GM18868 (cell line): ENCODE results near the gene SEC24A.
"Not testable (repeated sequence)": the region's sequence is repeated elsewhere in the genome, so short reads cannot be mapped to it uniquely, and the experiment has no call there.

Experiments used
- ATAC-seq: cut with Tn5 transposase; IDR thresholded peaks from one replicate; pipeline ENCODE4 v1.9.1; 2021; ENCODE audit warnings: mild to moderate bottlenecking, moderate library complexity; ENCODE audit not compliant: unreplicated experiment

Gene SEC24A

DNA sequence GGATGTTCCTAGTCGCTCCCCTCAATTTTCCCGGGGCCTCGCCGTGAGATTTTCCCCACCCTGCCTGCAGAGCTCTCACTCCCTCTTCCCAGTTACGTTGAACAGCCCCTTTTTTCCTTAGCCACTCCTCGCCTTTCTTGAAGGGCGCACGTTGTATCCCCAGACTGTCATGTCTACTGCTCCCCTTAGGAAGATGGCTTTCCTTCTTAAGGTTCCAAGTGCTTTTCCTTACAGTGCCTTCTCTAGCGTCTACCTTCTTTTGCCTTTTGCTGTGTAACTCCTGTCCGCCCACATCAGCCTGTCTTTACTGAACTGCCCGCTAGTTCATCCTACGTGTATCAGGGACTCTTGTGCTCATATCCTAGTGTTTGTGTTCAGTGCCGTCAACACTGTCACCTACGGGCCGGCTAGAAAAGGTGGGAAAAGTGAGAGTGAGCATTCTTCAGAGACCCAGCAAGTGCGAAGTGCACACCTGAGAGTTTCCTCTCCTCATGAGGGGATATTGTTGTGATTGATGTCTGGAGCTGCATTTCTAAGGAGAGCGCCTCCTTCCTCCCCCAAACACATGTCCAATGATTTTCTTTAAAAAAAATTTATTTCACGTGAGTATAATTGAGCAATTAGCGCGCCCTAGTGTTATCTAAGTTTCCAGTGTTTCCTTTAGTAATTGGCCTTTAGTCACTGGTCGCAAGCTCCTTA lies 90.5 kb downstream of the SEC24A start:
- no peak for ATAC-seq

DNA sequence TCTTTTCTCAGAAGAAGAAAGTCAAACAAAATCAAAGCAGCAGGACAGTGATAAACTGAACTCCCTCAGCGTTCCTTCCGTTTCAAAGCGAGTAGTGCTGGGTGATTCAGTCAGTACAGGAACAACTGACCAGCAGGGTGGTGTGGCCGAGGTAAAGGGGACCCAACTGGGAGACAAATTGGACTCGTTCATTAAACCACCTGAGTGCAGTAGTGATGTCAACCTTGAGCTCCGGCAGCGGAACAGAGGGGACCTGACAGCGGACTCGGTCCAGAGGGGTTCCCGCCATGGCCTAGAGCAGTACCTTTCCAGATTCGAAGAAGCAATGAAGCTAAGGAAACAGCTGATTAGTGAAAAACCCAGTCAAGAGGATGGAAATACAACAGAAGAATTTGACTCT lies 92.5 kb downstream of the SEC24A start:
- ATAC-seq = no peak

DNA sequence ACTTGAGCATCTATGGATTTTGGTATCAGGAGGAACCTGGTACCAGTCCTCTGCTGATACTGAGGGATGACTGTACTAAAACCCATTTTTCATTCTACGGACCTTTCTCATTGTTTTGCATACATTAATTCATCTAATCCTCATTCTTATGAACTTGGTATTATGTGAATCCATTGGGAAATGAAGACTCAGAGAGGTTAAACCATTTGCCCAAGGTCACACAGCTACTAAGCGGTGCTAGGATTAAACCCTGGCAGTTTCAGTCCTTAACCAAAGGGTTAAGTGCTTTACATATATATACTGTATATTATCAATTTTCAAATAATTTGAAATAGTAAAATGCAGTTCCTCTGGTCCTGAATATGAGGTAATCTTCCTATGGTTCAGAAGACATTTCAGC lies 93.5 kb downstream of the SEC24A start:
- no peak for ATAC-seq

DNA sequence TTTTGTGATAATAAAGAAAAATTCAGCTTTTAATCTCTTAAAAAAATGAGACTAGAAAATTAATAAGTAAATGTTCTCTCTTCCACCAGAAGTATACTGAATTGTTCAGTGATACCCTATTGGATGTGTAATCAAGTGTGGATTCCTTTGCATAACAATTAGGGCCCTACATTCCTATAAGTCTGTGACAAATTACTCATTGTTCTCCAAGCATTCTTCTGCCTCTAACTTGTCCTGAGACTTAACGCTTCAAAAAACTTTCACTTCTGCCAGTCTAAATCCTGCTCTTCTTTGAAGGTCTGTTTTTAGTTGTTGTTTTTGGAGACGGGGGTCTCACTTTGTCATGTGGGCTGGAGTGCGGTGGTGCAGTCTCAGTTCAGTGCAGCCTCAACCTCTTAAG lies 100.8 kb downstream of the SEC24A start:
- ATAC-seq = no peak

DNA sequence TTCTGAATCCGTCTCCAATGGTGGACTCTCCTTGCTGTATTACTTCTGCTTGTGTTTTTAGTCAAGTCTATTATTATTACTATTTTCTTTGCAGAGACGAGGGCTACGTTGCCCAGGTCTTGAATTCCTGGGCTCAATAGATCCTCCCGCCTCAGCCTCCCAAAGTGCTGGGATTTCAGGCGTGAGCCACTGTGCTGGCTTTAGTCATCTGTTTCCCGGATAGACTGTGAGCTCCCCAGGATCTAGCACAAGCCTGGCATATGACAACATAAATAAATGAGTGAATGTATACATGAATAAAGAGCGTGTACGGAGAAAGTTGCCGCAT lies 109.6 kb downstream of the SEC24A start:
- ATAC-seq = no peak

DNA sequence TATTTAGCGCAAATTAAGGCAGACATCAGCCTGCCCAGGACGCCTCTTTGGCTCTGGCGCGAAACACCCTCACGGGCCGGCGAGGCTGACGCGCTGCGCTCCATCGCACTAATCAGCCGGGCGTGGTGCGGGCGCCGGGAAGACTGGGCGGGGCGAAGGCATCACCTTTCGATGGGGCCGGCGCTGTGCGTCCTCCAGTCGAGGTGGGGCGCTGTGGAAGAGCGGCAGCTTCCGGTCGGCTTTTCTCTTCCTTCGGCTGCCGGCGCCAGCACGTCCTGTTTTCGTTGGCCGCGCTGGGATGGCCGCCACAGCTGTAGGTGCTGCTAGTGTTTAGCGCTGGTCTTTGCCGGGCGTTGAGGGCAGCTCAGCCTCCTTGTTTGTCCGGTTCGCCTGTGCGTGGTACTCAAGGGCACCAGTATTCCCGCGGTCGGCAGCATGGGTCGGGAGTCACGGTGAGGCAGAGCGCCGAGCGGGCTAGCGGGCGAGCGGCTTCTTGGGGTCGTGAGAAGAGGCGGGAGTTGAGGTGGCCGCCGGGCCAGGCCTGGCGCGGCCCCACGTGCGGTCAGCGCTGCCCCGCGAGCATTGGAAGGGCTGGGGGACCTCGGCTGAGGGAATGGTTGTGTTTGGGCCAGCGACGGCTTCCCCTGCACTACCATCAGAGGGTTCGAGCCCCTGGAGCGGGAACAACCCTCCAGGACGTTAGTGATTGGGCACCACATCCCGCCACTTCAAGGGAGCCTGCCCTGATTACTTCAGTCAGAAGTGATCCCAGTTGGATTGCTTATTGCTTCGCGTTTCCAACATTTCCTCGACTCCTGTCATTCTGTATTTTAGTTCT lies 110.1 kb downstream of the SEC24A start, which contains the start of gene DDX46:
Gene DDX46 (plus strand): TSS at position 276 of the 838 bp plus-strand sequence. CDS start 160 bp downstream, at position 436.
- peak; percentile 99 for ATAC-seq

DNA sequence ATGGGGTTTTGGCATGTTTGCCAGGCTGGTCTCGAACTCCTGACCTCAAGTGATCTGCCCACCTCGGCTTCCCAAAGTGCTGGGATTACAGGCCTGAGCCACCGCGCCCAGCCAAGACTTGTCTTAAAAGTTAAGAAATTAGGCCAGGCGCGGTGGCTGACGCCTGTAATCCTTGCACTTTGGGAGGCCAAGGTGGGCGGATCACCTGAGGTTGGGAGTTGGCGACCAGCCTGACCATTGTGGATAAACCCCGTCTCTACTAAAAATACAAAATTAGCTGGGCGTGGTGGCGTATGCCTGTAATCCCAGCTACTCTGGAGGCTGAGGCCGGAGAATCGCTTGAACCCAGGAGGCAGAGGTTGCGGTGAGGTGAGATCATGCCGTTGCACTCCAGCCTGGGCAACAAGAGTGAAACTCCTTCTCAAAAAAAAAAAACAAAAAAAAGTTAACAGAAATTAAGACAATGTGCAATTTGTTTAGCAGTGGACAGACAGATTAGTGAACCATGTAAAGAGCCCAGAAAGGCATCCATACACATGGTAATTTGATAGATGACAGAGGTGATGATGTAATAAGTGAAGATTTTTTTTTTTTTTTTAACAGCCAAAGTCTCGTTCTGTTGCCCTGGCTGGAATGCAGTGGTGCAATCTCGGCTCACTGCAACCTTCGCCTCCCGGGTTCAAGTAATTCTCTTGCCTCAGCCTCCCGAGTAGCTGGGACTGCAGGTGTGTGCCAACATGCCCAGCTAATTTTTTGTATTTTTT lies 119.1 kb downstream of the SEC24A start:
- ATAC-seq = not testable (repeated sequence)

DNA sequence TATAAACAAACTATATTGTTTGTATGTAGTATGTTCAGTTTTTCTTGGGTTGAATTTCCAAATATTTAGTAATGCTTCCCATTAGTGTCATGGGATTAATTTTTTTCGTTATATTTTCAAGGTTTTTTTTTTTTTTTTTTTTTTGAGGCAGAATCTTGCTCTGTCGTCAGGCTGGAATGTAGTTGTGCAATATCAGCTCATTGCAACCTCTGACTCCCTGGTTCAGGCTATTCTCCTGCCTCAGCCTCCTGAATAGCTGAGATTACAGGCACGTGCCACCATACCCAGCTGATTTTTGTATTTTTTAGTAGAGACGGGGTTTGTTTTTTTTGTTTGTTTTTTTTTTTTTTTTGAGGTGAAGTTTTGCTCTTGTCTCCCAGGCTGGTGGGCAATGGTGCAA lies 120.6 kb downstream of the SEC24A start:
- ATAC-seq = no peak

DNA sequence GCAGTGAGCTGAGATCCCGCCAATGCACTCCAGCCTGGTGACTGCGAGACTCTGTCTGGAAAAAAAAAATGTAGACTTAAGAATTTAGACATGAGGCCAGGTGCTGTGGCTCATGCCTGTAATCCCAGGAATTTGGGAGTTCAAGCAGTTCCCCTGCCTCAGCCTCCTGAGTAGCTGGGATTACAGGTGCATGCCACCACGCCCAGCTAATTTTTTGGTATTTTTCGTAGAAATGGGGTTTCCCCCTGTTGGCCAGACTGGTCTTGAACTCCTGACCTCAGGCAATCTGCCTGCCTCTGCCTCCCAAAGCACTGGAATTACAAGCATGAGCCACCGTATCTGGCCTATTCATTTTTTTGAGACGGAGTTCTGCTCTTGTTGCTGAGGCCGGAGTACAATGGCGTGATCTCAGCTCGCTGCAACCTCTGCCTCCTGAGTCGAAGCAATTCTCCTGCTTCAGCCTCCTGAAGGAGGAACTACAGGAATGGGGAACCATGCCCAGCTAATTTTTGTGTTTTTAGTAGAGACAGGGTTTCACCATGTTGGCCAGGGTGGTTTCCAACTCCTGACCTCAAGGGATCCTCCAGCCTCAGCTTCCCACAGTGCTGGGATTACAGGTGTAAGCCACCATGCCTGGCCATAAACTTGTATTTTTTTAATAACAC lies 124.0 kb downstream of the SEC24A start:
- ATAC-seq = no peak

DNA sequence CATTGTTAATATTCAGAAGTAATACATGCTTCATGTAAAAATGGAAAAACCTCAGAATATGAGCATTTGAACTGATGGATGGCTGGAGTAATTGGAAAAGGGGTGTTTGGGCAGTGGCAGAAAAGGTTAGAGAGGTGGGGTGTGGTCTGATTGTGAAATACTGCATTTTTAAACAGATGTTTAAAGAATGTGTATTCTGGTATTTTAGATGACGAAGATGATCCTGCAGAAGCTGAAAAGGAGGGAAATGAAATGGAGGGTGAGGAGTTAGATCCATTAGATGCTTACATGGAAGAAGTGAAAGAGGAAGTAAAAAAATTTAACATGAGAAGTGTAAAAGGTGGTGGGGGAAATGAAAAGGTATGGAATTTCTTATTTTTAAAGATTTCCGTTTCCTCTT lies 128.8 kb downstream of the SEC24A start:
- no peak for ATAC-seq
